CD1c-positive myeloid dendritic cell (primary cell): ENCODE measurements around the gene FCER1G.

Source experiments
- DNase-seq: peaks from one replicate; pipeline ENCODE4 v3.0.0-alpha.2; 2016; ENCODE audit errors: extremely low spot score

Gene FCER1G

GRCh38 chr1:161215076-161215475, at the start of gene FCER1G:
Gene FCER1G, plus strand, starts transcription at chr1:161215295. Its CDS starts 27 bp downstream, at chr1:161215322.
- peak; percentile 77 for DNase-seq

GRCh38 chr1:161165742-161166668, 49.1 kb upstream of the FCER1G start, which contains the start of gene PPOX:
Gene PPOX, plus strand, starts transcription at chr1:161166426. Its CDS starts 422 bp downstream, at chr1:161166848.
- DNase-seq, result peak; percentile 97

- DNase-seq, result no peak
Observed at GRCh38 chr1:161166669-161167548, 48.2 kb upstream of the FCER1G start.

GRCh38 chr1:161168906-161169305, 46.2 kb upstream of the FCER1G start:
- DNase-seq, result no peak

GRCh38 chr1:161171191-161171590, 43.9 kb upstream of the FCER1G start:
- no peak for DNase-seq

- DNase-seq, result no peak
Observed at GRCh38 chr1:161171696-161172095, 43.4 kb upstream of the FCER1G start.

GRCh38 chr1:161172349-161172748, 42.7 kb upstream of the FCER1G start:
- no peak for DNase-seq

GRCh38 chr1:161172776-161173376, 42.2 kb upstream of the FCER1G start:
- DNase-seq, result no peak

GRCh38 chr1:161173711-161174110, 41.4 kb upstream of the FCER1G start:
- DNase-seq, result no peak

- DNase-seq, result no peak
Observed at GRCh38 chr1:161174911-161175310, 40.2 kb upstream of the FCER1G start.

- no peak for DNase-seq
Observed at GRCh38 chr1:161175771-161176453, 39.2 kb upstream of the FCER1G start.

GRCh38 chr1:161176468-161177111, 38.5 kb upstream of the FCER1G start:
- no peak for DNase-seq

- DNase-seq, result peak; percentile 92
Observed at GRCh38 chr1:161177112-161177935, 37.8 kb upstream of the FCER1G start, which contains the start of gene B4GALT3. Gene B4GALT3, minus strand, starts transcription at chr1:161177507. Its CDS starts 1,447 bp downstream, at chr1:161176060.

- no peak for DNase-seq
Observed at GRCh38 chr1:161177936-161178244, 37.2 kb upstream of the FCER1G start.

- DNase-seq, result no peak
Observed at GRCh38 chr1:161179698-161180097, 35.4 kb upstream of the FCER1G start.

GRCh38 chr1:161180639-161181038, 34.5 kb upstream of the FCER1G start:
- peak; percentile 59 for DNase-seq

GRCh38 chr1:161182214-161182613, 32.9 kb upstream of the FCER1G start:
- peak; percentile 51 for DNase-seq

- peak; percentile 96 for DNase-seq
Observed at GRCh38 chr1:161185282-161185682, 29.8 kb upstream of the FCER1G start.

- DNase-seq, result peak; percentile 89
Observed at GRCh38 chr1:161185732-161186311, 29.3 kb upstream of the FCER1G start.

GRCh38 chr1:161187311-161187710, 27.8 kb upstream of the FCER1G start:
- DNase-seq, result peak; percentile 24
